GM21717 (cell line): ENCODE measurements around the gene FARS2.
A peak's percentile ranks its signal among the peaks of the same experiment; 100 is the strongest.
"Not testable (repeated sequence)": the region's sequence is repeated elsewhere in the genome, so short reads cannot be mapped to it uniquely, and the experiment has no call there.

Source experiments
- ATAC-seq: cut with Tn5 transposase; IDR thresholded peaks from one replicate; pipeline ENCODE4 v1.9.1; 2021; ENCODE audit warnings: mild to moderate bottlenecking, moderate library complexity; ENCODE audit not compliant: unreplicated experiment

FARS2 gene

DNA sequence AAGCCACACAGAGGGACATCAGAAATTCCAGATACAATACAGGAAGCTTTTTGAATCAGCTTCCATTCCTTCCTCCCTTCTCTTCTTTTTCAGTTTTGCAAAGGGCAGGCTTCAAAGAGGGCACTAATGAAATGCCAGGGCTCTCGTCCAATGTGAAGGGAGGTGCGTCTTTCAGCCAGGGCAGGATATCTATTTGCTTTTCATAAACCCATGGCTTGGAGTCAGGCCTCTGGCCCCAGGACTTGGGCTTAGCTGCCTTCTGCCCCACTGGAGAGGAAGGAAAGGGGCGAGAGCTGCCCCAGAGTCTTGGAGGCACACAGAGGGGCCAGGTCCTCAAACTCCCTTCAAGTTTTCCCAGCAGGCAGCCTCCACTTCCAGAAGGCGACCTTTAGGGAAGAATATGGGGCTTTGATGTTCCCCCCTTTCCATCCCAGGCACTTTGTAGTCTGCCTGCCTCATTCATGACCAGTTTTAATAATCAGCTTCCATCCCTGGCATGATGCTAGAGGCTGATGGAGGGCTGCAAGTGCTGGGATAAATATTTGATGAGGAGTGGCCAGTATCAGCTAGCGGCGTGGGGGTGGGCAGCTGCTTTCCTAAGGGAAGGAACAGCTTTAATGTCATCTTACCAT is 510.6 kb downstream of the FARS2 start:
- ATAC-seq: no peak

DNA sequence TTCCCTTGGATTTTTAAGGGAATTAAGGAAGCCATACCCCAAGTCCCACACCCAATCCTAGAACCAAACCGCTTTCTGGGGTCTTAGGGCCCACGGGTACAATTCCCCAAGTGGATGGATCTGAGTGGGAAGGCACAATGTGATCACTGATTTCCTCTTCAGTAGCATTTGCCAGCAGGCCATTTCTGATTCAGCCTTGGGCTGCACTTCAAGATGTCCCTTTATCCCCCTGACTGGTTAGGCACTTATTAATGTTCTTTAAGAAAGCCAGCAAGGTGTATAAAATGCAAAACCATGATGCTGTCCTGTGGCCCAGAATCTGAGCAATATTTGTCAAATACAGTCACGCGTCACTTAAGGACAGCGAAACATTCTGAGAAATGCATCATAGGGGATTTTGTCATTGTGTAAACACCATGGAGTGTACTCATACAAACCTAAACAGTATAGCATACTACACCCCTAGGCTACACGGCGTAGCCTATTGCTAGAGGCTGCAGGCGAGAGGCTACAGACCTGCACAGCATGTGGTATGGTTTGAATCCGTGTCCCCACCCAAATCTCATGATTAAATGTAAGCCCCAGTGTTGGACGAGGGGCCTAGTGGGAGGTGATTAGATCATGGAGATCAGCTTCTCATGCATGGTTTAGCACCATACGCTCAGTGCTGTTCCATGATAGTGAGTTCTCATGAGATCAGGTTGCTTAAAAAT is 511.3 kb downstream of the FARS2 start:
- ATAC-seq: no peak

GRCh38 chr6:5776104-5776503 is 514.8 kb downstream of the FARS2 start:
- no peak for ATAC-seq

GRCh38 chr6:5776706-5777390 is 515.5 kb downstream of the FARS2 start:
- ATAC-seq: no peak

GRCh38 chr6:5778317-5778857 is 517.1 kb downstream of the FARS2 start:
- ATAC-seq: peak; percentile 95

DNA sequence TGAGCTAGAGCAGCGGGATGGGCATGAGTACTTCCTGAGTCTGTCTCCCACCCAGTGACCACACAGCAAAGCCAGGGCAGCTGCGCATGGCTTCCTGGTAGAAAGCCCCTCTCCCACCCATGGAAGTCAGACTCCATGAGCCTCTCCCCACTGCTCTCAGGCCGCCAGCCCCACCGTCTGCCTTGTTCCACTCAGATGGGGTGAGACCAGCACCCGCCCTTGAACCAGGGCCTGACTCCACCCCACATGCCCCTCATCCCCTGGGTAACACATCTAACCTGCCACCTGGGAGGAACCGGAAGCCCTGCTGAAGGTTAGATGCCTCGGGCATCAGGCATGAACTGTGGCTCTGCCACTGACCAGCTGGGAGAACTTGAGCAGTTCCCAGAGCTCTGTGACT is 517.6 kb downstream of the FARS2 start:
- no peak for ATAC-seq

DNA sequence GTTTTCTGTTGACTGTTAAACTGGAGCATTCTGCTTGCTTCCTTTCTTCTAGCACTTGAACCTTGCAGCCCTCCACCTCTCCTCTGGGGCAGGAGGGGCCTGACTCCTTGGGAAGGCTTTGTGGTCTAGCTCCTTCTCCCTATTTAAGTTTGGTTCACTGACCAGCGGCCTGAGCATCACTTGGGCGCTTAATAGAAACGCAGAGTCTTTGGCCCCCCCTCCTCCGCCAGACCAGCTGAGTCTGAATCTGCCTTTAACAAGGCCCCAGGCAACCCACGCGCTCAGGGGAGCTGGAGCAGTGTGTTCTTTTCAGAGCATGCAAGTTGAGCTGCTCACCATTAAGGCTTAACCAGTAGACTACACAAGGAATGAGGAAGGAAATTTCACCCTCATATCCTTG is 519.7 kb downstream of the FARS2 start:
- ATAC-seq: no peak

DNA sequence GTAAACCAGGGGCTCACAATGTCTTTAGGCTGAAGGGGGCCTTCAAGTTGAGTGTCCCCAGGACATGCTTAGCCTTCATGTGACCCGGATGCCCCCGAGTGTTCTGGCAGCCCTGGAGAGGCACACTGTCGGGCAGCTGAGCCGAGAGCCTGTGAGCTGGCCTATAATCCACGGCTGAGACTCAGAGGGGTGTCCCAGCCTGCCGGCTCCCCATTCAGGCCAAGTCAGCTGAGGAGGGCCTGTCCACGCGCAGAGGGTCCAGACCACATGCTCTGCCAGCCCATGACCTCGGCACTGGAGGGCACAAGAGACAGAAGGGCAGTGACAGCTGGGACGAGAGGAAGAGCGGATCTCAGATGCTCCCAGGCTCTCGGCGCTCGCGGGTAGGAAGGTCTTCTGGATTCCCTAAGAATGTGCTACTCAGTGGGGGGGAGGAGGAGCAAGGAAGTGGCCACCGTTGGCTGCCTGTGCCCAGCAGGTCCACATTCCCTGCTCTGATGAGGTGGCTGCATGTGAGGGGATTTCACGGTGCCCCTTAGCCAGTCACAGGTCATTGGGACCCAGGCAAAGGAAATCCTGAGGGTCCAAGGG is 520.7 kb downstream of the FARS2 start:
- no peak for ATAC-seq

DNA sequence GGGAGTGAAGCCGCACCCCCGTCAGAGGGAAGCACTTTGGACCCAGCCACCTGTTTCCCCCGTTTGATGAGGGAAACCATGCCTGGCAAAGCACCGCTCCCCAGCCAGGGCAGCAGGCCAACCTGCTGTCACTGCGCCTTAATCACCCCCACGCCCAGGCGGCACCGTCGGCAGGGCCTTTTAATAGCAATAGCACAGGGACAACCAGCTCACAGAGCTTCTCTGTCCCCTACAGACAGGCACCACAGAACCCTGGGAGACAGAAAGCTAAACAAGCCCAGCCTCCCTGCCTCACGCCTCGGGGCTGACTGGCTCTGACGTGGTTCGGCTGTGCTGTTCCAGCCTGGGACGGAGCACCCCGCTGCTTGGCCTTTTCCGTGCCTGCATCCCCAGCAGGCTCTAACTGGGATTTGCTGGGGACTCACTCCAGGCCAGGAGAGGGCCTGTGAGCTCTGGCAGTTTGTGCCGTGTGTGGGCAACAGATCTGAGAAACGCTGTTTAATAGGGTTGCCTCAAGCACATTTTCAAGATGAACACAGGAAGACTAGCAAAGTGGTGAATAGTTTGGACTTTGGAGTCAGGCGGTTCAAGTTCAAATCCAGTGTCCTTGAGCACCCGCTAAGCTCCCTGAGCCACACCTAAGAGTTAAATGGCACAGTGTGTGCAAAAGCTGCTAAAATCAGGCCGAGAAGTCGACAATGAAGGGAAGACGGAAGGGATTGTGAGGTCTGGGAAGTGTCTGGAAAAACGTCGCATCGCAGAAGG is 521.7 kb downstream of the FARS2 start:
- ATAC-seq: no peak

- no peak for ATAC-seq
Observed at GRCh38 chr6:5783584-5784089, 522.3 kb downstream of the FARS2 start.

GRCh38 chr6:5785249-5785648 is 523.9 kb downstream of the FARS2 start:
- no peak for ATAC-seq

DNA sequence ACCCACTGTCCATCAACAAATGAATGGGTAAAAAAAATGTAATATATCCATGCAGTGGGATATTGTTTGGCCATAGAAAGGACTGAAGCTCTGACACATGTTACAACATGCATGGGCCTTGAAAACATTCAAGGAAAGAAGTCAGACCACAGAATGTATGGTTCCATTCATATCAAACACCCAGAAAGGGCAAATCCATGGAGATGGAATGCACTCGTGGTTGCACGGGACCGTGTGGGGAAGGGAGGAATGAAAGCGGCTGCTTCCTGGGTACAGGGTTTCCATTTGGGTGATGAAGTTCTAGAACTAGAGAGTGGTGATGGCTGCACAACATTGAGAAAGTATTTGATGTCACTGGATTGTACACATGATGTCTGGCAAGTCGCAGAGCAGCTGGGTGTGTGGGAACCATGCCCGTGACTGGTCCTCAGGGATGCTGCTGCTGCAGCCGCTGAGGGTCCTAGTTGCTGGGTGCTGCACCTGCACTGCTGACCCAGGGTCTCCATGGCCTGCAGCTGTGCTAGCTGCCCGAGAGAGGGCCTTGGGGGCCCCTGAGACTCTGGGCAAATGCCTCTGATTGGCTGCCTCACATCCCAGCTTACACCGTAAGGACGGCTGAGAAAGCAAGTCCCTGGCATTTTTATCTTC is 525.1 kb downstream of the FARS2 start:
- ATAC-seq: no peak

DNA sequence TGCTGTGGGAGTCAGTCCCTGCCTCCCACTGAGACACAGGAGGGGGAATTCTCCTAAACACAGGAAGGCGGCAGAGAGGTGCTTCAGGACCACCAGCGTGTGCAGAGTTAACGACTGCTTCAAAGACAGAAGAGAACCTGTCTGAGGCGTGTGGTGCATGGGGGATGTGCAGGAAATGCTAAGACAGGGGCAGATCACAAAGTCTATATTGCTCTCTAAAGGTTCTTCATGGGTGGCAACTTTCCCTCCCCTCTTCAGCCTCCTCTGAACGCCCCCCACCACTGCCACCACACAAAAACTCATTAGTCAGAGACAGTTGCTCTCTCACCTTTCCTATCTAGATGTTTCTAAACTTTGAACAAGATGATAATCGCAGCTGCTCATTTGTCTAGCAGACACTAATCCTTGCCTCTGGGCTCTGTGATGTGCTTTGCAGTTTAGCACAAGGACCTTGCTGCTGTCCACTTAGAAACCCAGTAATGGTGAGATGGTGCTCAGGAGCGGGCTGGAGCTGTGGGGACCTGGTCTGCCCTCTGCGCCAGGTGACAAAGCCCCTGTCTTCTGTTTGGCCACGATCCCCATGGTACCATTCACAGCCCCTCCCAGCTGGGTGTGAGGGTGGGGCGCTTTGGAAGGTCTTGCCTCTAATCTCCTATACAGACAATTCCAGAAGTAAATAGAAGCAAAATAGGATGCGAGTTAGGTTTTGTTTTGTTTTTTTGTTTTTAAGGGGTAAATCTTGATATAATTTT is 525.8 kb downstream of the FARS2 start:
- ATAC-seq: no peak

DNA sequence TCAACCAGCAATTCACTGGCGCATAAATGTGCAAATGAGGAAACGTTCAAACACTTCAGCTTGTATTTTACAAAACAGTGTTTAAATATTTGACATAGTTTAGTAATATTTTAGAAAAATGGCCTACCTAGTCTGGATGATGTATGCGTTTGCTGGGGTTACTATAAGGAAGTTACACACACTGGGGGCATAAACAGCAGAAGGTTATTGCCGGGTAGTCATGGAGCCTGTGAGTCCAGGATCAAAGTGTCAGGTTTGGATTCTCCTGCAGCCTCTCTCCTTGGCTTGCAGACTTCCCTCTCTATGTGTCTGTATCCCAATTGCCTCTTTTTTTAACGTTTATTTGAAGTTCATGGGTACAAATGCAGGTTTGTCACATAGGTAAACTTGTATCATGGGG is 528.1 kb downstream of the FARS2 start:
- not testable (repeated sequence) for ATAC-seq

DNA sequence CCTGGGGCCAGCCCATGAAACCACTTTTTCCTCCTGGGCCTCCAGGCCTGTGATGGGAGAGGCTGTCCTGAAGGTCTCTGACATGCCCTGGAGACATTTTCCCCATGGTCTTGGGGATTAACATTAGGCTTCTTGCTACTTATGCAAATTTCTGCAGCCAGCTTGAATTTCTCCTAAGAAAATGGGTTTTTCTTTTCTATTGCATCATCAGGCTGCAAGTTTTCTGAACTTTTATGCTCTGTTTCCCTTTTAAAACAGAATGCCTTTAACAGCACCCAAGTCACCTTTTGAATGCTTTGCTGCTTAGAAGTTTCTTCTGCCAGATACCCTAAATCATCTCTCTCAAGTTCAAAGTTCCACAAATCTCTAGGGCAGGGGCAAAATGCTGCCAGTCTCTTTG is 535.2 kb downstream of the FARS2 start:
- ATAC-seq: not testable (repeated sequence)

DNA sequence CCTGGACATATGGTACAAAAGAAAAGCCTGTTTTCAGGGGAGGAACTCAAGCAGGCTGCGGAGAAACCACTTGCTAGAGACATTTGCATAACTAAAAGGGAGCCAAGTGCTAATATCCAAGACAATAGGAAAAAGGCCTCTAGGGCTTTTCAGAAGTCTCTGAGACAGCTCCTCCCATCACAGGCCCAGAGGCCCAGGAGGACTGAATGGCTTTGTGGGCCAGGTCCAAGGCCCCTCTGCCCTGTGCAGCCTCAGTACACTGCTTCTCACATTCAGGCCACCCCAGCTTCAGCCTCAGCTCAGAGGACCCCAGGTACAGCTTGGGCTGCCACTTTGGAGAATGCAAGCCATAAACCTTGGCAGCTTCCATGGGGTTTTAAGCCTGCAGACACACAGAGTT is 545.1 kb downstream of the FARS2 start:
- not testable (repeated sequence) for ATAC-seq

DNA sequence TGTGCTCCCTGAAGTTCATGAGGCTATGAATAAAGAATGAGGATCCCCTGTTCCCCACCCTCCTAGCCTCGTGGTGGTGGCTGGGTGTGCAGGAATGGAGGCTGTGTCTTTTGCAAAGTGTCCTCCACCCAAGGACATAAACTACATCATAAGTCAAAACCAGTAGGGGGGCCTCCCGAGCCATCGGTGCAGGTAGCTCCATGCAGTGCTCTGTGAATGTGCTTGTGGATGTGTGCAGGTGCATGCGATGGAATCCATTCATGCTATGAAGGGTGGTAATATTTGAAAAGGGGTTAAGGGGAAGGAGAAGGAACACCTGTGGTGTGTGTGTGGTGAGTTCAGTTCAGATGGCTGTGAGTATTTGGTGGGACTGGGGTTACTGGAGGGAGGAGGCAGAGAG is 548.1 kb downstream of the FARS2 start:
- no peak for ATAC-seq

DNA sequence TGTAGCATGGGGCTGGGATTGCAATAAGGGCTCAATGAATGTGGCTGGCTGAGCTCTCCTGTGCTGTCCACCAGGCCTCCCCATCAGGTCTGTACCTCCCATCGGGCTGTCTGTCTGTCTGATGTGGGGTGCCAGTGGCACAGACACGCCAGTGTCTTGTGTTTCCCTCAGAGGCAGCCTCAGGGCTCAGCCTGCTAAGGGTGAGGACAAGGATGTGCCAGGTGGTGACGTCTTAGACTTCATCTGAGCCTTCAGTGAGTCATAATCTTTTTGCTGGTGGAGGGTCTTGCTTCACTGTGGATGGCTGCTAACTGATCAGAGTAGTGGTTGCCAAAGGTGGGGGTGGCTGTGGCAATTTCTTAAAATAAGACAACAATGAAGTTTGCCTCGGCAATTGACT is 550.7 kb downstream of the FARS2 start:
- no peak for ATAC-seq

DNA sequence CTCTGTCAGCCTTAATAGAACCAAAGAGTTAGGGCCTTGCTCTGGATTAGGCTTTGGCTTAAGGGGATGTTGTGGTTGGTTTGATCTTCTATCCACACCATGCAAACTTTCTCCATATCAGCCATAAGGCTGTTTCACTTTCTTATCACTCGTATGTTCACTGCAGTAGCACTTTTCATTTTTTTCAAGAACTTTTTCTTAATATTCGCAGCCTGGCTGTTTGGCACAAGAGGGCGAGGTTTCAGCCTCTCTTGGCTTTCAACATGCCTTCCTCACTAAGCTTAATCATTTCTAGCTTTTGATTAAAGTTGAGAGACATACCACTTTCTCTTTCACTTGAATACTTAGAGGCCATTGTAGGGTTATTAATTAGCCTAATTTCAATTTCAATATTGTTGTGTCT is 552.3 kb downstream of the FARS2 start:
- ATAC-seq: peak; percentile 63
